GM19455 (cell line): ENCODE results near the gene SYNGR3.
"Not testable (repeated sequence)": the region's sequence is repeated elsewhere in the genome, so short reads cannot be mapped to it uniquely, and the experiment has no call there.

Experiments
- ATAC-seq: cut with Tn5 transposase; IDR thresholded peaks from one replicate; pipeline ENCODE4 v1.9.1; 2021; ENCODE audit not compliant: unreplicated experiment

Gene SYNGR3

GRCh38 chr16:2027024-2028010 is 37.5 kb downstream of the SYNGR3 start:
- ATAC-seq, result no peak

GRCh38 chr16:2028146-2028545 is 38.4 kb downstream of the SYNGR3 start:
- no peak for ATAC-seq

DNA sequence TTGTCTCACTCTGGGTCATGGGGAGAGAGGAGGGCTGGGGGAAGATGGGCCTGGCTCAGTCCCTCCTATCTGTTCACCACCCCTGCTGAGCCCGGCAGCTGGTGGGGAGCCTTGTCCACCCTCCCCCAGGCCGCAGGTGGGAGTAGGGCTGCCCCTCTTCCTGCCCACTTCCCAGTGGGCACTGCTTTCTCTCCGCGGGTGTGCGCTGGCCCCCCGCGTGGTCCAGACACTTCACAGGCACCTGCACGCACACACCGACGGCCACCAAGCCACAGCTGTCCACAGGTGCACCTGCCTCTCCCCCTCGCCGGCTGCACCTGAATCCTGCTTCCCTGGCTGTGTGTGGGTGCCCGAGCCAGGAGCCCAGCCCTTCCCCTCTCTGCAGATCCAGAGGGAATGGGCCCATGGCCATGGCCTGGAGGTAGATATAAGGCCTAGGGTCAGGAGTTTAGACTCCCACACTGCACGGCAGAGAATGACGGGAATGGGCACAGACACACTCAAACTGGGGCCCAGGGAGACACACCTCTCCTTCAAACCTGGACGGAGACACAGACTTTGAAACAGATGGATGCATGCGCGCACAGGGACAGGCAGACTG is 39.0 kb downstream of the SYNGR3 start:
- no peak for ATAC-seq

DNA sequence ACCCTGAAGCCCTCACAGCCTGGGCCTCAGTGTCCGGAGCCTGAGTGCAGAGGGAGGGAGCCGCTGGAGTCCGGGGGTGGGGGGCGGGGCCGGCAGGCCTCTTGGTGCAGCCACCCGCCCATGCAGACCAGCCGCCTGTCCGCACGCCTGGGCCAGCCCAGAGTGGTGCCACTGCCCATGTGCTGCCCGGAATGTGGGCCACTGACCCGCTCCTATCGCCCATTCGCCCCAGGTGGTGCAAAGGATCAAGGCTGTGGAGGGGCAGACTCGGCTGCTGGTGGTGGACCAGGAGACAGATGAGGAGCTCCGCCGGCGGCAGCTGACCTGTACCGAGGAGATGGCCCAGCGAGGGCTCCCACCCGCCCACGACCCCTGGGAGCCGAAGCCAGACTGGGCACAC is 39.6 kb downstream of the SYNGR3 start:
- no peak for ATAC-seq

- no peak for ATAC-seq
These were observed 40.3 kb downstream of the SYNGR3 start for GRCh38 chr16:2030036-2030435.

DNA sequence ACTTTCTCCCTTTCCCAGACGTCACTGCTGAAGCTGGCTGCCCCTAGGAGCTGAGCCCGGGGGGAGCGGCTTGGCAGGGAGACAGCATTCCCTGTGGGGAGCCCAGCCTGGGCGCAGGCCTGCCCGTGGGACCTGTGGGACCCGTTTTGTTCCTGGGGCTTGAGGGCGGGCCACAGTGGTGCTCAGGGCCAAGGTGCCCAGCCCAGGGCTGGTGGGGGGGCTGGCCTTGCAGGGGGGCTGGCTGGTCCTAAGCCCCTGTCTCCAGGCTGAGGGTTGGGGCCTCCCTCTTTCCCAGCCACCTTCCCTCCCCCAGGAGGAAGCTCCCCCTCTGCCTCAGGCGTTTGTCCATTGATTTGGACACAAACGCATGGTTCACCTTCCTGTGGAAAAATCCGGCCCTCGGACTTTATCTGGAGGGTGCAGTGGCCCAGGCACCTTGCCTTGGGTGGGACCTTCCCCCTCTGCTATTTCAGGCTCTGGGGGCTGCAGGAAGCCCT is 41.4 kb downstream of the SYNGR3 start:
- no peak for ATAC-seq

GRCh38 chr16:2032285-2033056 is 42.7 kb downstream of the SYNGR3 start:
- ATAC-seq, result no peak

DNA sequence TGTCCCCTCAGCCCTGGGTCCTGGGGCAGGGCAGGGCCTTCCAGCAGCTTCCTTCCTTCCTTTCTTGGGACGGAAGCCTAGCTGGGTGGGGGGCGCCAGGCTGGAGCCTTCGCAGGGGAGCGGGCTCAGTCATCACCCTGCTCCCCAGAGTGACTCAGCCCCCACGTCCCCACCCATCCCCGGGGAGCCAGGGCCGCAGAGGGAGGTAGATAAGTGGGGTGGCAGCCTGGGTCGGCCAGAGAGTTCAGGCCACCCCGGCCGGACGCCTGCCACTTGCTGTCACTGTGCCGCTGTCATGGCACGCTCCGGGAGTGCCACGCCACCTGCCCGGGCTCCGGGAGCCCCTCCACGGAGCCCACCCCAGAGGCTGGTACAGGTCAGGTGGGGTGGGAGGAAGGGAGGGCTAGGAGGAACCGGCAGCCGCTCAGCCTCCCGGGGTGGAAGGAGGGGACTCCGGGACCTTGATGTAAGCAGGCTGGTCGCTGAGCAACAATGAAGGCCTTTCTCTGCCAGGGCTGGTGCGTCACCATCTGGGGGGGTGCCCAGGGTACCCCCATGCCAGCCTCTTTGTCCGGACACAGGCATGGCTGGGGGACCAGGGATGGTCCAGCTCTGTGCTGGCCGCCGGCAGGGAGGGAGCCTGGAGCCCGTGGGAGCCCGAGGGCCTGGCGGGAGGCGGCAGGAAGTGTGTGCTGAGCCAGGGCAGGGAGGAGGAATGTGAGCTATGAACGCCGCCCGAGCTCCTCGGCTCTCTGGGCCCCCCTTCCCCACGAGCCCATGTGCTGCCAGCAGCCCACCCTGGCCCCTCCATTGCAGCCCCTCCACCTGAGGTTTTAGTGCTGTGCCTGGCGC is 43.5 kb downstream of the SYNGR3 start:
- no peak for ATAC-seq

- ATAC-seq, result not testable (repeated sequence)
These were observed 44.3 kb downstream of the SYNGR3 start for GRCh38 chr16:2033909-2034695.

- no peak for ATAC-seq
These were observed 45.1 kb downstream of the SYNGR3 start for GRCh38 chr16:2034696-2035430.

- no peak for ATAC-seq
These were observed 45.8 kb downstream of the SYNGR3 start for GRCh38 chr16:2035431-2036199.

- ATAC-seq, result no peak
These were observed 46.6 kb downstream of the SYNGR3 start for GRCh38 chr16:2036200-2036966.

DNA sequence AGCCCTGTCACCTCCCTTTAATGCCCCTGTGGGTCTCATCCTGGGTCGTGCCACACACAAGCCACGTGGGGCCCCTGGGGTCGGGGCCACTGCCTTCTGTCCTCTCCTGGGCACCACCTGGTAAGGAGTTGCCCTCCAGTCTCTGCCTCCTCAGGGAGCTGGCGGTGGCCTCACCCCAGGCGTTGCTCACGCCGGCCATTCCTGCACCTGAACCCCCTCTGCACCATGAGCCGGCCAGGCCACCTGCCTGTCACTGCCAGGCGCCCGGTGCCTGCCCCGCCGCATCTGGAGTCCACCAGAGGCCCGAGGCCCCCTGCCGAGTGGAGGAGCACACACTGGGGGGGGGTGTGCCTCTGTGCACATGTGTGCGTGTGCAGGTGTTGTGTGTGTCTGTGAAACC is 47.3 kb downstream of the SYNGR3 start:
- no peak for ATAC-seq

DNA sequence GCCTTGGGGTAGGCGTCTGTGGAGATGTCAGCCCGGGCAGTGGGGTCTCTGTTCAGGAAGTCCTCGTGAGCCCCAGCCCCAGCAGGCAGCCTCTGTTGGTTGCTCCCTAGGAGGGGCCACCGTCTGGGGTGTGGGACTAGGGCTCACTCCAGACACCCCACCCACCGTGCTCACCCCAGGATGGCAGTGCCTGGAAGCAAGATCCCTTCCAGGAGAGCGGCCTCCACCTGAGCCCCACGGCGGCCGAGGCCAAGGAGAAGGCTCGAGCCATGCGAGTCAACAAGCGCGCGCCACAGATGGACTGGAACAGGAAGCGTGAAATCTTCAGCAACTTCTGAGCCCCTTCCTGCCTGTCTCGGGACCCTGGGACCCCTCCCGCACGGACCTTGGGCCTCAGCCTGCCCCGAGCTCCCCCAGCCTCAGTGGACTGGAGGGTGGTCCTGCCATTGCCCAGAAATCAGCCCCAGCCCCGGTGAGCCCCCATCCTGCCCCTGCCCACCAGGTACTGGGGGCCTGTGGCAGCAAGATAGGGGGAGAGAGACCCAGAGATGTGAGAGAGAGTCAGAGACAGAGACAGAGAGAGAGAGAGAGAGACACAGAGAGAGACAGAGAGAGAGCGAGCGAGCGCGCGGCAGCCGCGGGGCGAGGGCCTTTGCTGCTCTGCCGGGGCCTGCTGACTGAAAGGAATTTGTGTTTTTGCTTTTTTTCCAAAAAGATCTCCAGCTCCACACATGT is 48.0 kb downstream of the SYNGR3 start:
- ATAC-seq, result no peak

DNA sequence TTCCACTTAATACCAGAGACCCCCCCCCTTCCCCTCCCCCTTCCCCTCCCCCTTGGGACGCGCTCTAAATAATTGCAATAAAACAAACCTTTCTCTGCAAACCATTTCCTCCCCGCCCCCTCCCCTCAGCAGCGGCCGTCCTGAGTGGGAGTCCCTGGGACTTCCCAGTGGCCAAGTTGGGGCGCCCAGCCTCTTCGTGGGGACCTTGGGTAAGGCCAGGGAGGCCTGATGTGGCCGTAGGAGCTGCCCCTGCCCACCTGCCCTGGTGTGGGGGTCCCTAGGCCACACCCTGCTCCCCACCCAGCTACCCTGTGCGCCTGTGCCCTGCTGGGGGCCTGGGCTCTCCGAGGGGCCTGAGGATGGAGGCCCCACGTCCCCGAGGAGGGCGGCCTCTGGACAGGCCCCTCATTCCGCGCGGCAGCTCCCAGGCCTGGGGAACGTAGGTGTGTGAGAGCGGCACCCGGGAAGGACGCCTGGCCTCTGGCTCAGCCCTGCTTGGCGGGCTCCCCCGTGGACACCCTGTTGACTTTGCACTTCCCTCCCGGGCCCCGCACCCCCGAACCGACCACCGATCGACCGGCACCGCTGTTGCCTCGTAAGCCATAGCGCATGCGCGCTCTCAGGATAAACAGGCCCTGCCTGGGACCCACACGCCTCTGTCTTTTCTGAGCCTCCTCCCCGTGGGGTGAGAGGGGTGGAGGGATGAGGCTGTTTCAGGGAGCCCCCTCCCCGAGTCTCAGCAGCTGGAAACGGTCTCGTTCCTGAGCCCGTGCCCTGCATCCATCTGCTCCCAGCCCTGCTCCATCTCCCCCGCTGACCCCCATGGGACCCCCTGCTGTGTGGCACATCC is 48.8 kb downstream of the SYNGR3 start:
- no peak for ATAC-seq
